ENCODE results near the gene ENPP7.

The ENPP7 gene

DNA sequence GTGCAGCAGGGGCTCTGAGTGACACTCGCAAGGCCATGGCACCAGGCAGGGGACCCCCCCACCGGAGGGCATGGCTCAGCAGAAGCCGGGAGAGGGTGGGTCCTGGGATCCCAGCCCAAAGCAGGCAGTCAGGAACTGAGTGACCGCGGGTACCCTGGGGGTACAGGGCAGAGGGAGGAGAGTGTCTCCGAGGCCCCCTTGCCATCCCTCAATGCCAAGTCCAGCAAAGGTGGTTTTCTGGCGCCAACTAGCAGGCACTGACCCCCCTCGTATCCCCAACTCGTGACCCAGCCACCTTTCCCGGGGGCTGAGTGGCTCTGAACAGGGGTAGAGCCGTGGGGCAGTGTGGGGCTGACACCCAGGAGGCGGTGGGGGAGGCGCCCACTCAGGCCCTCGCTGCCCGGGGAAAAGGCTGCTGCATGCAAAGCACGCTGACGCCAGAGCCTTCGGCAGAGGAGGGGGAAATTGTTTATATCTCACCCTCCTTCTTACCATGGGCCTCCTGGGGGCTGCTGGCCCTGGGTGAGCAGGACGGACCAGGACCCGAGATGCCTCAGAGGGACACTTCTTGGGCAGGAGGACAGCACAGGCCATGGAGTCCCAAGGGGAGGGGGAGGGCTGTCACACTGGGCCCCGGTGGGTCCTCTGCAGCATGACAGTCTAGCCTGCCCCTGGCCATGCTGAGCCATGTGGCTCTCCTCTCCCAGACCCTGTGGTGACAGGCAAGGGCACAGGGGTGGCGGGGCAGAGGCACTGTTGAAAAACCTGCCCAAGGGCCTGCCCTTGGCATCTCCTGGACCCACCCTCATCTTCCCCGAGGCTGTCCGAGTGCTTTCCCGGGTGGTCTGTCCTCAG, 14.6 kb upstream of the ENPP7 start:
- TF ChIP-seq, protein P1, sequence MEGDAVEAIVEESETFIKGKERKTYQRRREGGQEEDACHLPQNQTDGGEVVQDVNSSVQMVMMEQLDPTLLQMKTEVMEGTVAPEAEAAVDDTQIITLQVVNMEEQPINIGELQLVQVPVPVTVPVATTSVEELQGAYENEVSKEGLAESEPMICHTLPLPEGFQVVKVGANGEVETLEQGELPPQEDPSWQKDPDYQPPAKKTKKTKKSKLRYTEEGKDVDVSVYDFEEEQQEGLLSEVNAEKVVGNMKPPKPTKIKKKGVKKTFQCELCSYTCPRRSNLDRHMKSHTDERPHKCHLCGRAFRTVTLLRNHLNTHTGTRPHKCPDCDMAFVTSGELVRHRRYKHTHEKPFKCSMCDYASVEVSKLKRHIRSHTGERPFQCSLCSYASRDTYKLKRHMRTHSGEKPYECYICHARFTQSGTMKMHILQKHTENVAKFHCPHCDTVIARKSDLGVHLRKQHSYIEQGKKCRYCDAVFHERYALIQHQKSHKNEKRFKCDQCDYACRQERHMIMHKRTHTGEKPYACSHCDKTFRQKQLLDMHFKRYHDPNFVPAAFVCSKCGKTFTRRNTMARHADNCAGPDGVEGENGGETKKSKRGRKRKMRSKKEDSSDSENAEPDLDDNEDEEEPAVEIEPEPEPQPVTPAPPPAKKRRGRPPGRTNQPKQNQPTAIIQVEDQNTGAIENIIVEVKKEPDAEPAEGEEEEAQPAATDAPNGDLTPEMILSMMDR (IDR thresholded peaks at IDR 0.05): no peak

DNA sequence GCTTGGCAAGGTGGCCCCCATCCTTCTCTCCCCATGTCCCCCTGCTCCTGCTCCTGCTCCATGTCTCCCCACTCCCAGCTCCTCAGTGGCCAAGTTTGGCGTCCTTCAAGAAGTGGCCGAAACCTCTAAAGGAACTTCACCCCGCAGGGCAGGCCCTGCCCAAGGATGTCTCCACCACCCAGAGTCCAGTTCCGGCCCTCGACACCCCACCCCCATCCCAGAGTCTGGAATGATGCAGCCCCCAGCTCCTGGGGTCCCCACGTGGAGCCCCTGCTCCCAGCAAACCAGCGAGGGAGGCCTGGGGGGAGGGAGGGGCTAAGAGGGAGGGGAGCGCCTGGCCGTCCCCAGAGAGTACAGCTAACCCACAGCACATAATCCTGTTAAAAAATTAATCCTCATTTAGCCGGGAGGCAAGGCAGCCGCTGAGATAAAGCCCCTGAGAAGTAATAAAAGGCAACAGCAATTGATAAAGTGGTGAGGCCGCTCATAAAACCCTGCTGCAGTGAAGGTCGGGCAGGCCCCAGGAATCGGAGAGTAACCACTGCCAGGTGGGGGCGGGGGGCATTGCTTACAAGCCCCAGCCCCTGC, 9.9 kb upstream of the ENPP7 start:
- TF ChIP-seq, protein P1 (IDR thresholded peaks at IDR 0.05): no peak

DNA sequence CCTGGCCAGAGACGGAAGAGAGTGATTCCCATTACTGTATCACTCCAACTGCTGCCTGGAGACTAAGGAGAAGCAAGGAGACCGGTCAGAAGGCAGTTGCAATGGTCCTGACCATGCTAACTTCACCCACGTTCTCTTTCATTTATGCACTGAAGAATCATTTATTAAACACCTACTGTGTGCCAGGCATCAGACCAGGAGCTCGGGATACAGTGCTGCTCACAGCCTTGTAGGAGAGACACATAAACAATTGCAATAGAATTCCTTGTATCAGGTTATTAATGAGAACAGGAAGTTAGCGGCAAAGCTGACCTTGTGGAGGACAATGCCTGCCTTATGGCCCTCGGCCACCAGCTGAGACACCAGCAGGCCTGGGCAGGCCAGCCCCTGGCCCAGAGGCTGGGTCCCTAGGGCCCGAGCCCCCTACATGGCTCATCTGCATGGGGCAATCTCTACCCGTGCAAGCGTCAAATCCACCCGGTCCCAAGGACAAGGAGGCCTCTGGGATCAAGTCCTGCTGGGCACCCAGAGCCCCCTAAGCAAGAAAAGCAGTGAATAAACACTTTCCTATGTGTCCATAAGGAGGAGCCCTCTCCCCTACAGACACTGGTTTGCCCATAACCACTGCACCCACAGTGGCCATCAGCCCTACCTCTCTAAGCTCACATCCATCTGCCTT, 8.6 kb upstream of the ENPP7 start:
- TF ChIP-seq, protein P1 (IDR thresholded peaks at IDR 0.05): no peak; the same call in 1 of the 2 replicates

DNA sequence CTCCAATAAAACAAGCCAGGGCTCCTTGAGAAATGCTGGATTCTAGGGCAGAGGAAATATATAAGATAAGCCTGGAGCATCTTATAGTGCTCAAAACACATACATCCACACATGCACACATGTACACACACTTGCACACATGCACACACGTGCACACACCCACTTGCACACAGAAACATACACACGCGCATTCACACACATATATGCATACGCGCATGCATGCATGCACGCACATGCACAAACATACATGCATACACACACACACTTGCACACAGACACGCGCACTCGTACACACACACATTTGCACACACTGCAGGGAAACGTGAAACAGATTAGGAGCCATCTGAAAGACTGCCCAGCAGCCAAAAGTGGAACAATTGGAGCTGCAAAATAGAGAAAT, 8.0 kb upstream of the ENPP7 start:
- TF ChIP-seq, protein P1 (IDR thresholded peaks at IDR 0.05): no peak

DNA sequence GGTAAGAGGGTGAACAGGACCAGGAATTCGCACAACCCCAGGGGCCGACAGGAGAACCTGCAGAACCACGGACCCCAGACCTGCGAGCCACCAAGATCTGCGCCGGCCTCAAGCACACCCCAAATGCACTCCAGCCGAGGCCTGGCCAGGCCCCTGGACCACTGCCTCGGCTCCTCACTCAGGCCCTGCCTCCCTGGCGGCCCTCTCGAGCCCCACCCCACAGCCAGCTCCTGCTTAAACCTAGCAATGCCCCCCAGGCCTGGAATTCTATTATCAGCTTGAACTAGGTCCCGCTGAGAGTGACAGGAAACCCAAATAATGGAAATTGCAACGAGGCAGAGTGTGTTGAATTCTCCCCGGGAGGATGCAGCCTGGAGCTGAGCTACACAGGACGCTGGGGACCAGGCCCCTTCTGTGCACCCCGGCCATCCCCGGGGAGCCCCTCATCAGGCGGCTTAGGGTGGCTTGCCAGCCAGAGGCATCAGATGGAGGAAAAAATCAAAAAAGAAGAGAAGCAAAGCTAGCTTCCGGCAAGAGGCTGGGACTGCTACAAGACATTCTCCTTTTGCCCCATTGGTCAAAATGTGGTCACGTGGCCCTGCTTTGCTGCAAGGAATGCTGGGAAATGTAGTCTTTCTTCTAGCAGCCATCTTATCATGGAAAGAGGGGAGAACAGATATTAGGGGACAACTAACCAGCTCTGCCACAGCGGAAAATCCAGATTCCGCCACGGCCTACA, 2.4 kb upstream of the ENPP7 start:
- TF ChIP-seq, protein P1 (IDR thresholded peaks at IDR 0.05): no peak

DNA sequence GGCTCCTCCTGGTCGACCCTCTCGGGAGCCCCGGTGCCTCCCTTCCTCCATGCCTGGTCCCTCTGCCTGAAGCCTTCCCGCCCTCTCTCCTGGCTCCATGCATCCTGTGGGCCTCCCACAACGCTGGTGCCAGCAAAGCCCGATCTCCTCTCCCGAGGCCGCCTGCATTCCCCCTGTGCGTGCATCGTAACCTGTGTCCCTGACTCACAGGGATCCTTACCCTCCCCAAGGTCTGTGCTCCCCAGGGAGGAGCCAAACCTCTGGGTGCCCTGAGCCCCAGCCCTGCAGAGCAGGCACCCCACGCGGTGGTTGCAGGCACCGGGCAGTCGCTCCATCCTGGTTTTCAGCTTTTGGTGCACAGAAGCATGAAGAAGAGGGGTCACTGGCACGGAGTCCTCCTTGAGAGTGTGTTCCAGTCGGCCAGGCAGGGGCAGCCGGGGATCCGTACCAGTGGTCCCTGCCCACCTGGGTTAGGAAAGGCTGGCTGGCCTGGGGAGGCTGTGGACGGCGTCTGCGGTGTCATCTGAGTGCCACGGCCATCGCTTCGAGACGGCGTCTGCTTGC, 1.8 kb upstream of the ENPP7 start:
- TF ChIP-seq, protein P1 (IDR thresholded peaks at IDR 0.05): no peak

DNA sequence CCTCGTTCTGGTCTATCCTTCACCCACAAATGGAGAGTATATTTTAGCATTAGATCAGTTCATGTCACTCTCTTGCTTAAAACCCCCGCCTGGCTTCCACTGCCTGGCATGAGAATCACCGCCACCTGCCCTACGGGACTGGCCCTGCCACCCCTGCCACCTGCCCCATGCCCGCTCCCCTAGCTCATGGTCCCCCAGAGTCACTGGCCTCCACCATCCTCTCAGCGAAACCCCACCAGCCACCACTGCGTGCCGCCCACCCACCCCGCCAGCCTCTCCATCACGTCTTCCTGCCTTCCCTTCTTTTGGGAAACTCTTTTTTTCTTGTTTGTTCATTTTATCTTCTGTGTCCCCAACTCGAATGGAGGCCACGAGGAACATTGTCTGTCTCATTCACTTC, 982 bp upstream of the ENPP7 start:
- TF ChIP-seq, protein P1 (IDR thresholded peaks at IDR 0.05): no peak

Data from LNCAP (cell line).